HEK293 (cell line): ENCODE results near the gene IQCH.

Experiments
- CTCF ChIA-PET: fragments of 350-600 bp; formaldehyde crosslinking; extraction: SDS; loops from one replicate; lab custom pipeline; 2021; ENCODE audit warnings: antibody characterized with exemption; lab: Yijun Ruan, JAX
- POLR2A ChIA-PET: fragments of 300-600 bp; formaldehyde crosslinking; extraction: SDS; loops from one replicate; lab custom pipeline; 2020; ENCODE audit warnings: antibody characterized with exemption, inconsistent platforms; lab: Yijun Ruan, JAX
- H3K27ac ChIP-seq: fragments of 200-500 bp; sonication (Bioruptor generic); 2 replicates; pipeline ENCODE4 v1.5.1; 2014; ENCODE audit warnings: low read depth, low read length, control low read depth, inconsistent platforms; ENCODE audit errors: extremely low read depth
- H3K36me3 ChIP-seq, 2 experiments: fragments of 200-500 bp in 1 of 2; sonication (Bioruptor generic) in 1 of 2; 1 replicate in 1 of 2; 2 replicates in 1 of 2; pipeline ENCODE4 v1.5.1; 2014 to 2017; ENCODE audit warnings: inconsistent platforms in 2 of 2, low read length in 2 of 2; ENCODE audit not compliant: control insufficient read depth in 2 of 2, insufficient read depth in 1 of 2
- H3K4me1 ChIP-seq: fragments of 200-500 bp; sonication (Bioruptor generic); 2 replicates; pipeline ENCODE4 v1.5.1; 2014; ENCODE audit warnings: mild to moderate bottlenecking, low read length, inconsistent platforms; ENCODE audit not compliant: control insufficient read depth, insufficient read depth
- H3K4me3 ChIP-seq: 2 replicates; pipeline ENCODE4 v1.5.1; 2011; ENCODE audit warnings: low read depth, mild to moderate bottlenecking, control low read depth, low read length, moderate library complexity
- H3K9me3 ChIP-seq: fragments of 200-500 bp; sonication (Bioruptor generic); 2 replicates; pipeline ENCODE4 v1.5.1; 2014; ENCODE audit warnings: low read depth, low read length, inconsistent platforms; ENCODE audit not compliant: control insufficient read depth, insufficient read depth
- ATF2 ChIP-seq: fragments of 450-650 bp; formaldehyde crosslinking; IDR thresholded peaks from 2 replicates; pipeline ENCODE4 v1.5.1; 2016; ENCODE audit warnings: missing biosample characterization, missing genetic modification characterization, low read depth
- HIC1 ChIP-seq: fragments of 450-650 bp; formaldehyde crosslinking; IDR thresholded peaks from 2 replicates; pipeline ENCODE4 v1.5.1; 2016; ENCODE audit warnings: missing biosample characterization, missing genetic modification characterization
- KLF1 ChIP-seq: fragments of 450-650 bp; formaldehyde crosslinking; IDR thresholded peaks from 2 replicates; pipeline ENCODE4 v1.5.1; 2016; ENCODE audit warnings: missing biosample characterization, missing genetic modification characterization
- KLF16 ChIP-seq: fragments of 450-650 bp; formaldehyde crosslinking; IDR thresholded peaks from 2 replicates; pipeline ENCODE4 v1.5.1; 2017; ENCODE audit warnings: missing biosample characterization, missing genetic modification characterization
- KLF7 ChIP-seq: fragments of 450-650 bp; formaldehyde crosslinking; IDR thresholded peaks from 2 replicates; pipeline ENCODE4 v1.5.1; 2016; ENCODE audit warnings: missing biosample characterization, missing genetic modification characterization, borderline replicate concordance
- SALL2 ChIP-seq: fragments of 450-650 bp; formaldehyde crosslinking; IDR thresholded peaks from 2 replicates; pipeline ENCODE4 v1.5.0; 2017; ENCODE audit warnings: missing biosample characterization, mild to moderate bottlenecking, missing genetic modification characterization, borderline replicate concordance
- TSHZ1 ChIP-seq: fragments of 450-650 bp; formaldehyde crosslinking; IDR thresholded peaks from 2 replicates; pipeline ENCODE4 v1.5.1; 2016; ENCODE audit warnings: missing biosample characterization, missing genetic modification characterization, borderline replicate concordance
- ZBTB10 ChIP-seq: fragments of 450-650 bp; formaldehyde crosslinking; IDR thresholded peaks from 2 replicates; pipeline ENCODE4 v1.5.1; 2016; ENCODE audit warnings: missing biosample characterization, missing genetic modification characterization
- ZBTB48 ChIP-seq: fragments of 450-650 bp; formaldehyde crosslinking; IDR thresholded peaks from 2 replicates; pipeline ENCODE4 v1.5.1; 2016; ENCODE audit warnings: missing biosample characterization, missing genetic modification characterization
- ZNF175 ChIP-seq: fragments of 450-650 bp; formaldehyde crosslinking; IDR thresholded peaks from 2 replicates; pipeline ENCODE4 v1.5.1; 2016; ENCODE audit warnings: missing biosample characterization, missing genetic modification characterization
- ZNF239 ChIP-seq: fragments of 450-650 bp; formaldehyde crosslinking; IDR thresholded peaks from 2 replicates; pipeline ENCODE4 v1.5.1; 2016; ENCODE audit warnings: missing biosample characterization, missing genetic modification characterization
- ZNF350 ChIP-seq: fragments of 450-650 bp; formaldehyde crosslinking; IDR thresholded peaks from 2 replicates; pipeline ENCODE4 v1.5.0; 2017; ENCODE audit warnings: missing biosample characterization, mild to moderate bottlenecking, missing genetic modification characterization
- ZNF366 ChIP-seq: fragments of 450-650 bp; formaldehyde crosslinking; conservative IDR thresholded peaks from 2 replicates; pipeline ENCODE4 v1.5.1; 2016; ENCODE audit warnings: missing biosample characterization, missing genetic modification characterization
- ZNF37A ChIP-seq: fragments of 450-650 bp; IDR thresholded peaks from 2 replicates; pipeline ENCODE4 v1.5.1; 2018; ENCODE audit warnings: missing biosample characterization, missing genetic modification characterization
- ZNF416 ChIP-seq: fragments of 450-650 bp; formaldehyde crosslinking; IDR thresholded peaks from 2 replicates; pipeline ENCODE4 v1.5.1; 2016; ENCODE audit warnings: missing biosample characterization, missing genetic modification characterization
- ZNF692 ChIP-seq: fragments of 450-650 bp; formaldehyde crosslinking; IDR thresholded peaks from 2 replicates; pipeline ENCODE4 v1.5.1; 2016; ENCODE audit warnings: missing biosample characterization, missing genetic modification characterization
- ZNF843 ChIP-seq: fragments of 450-650 bp; formaldehyde crosslinking; IDR thresholded peaks from 2 replicates; pipeline ENCODE4 v1.5.1; 2016; ENCODE audit warnings: missing biosample characterization, missing genetic modification characterization

The IQCH gene

GRCh38 chr15:67248011-67248505 is 6.5 kb upstream of the IQCH start:
- ChIA-PET CTCF (no interaction called here), POLR2A (no interaction called here)

GRCh38 chr15:67249830-67250229 is 4.8 kb upstream of the IQCH start:
- H3K36me3 ChIP-seq, result peaks cover 4 to 7% of the 10 kb centered on the region in 2 experiments; a peak in 2 of 3 replicates
- H3K27ac ChIP-seq, result no peak overlapping the region
- ChIA-PET CTCF (interaction anchor here (0.6 kb wide), 1 partner anchor 1485 kb away, joined by 5 read pairs; no protein-coding TSS in a partner anchor), POLR2A (no interaction called here)
- no peak overlapping the region for H3K4me3 ChIP-seq
- H3K4me1 ChIP-seq, result no peaks in the 10 kb centered on the region
- H3K9me3 ChIP-seq, result no peaks in the 10 kb centered on the region
- TF ChIP-seq ZBTB10 (no peak), ZNF350 (no peak), KLF7 (no peak), ZNF239 (tag by site-specific recombination) (no peak), ZNF37A (no peak), ZNF843 (no peak), ATF2 (no peak), ZNF175 (tag by site-specific recombination) (no peak)

More at GRCh38 chr15:67248011-67248505, 6.5 kb upstream of the IQCH start:
- Histone ChIP-seq H3K27ac (no peak overlapping the region), H3K9me3 (no peaks in the 10 kb centered on the region), H3K4me1 (peaks cover 3% of the 10 kb centered on the region), H3K4me3 (no peak overlapping the region), H3K36me3 (peaks cover 4 to 7% of the 10 kb centered on the region in 2 experiments; a peak in 2 of 3 replicates)
- no peak for TF ChIP-seq ZNF692 (tag by site-specific recombination)
- TF ChIP-seq TSHZ1 (tag by site-specific recombination), result no peak
- no peak for TF ChIP-seq KLF16 (tag by site-specific recombination)
- TF ChIP-seq ZNF366 (tag by site-specific recombination), result no peak
- TF ChIP-seq KLF7, result no peak
- no peak for TF ChIP-seq KLF1 (tag by site-specific recombination)
- TF ChIP-seq HIC1 (tag by site-specific recombination), result no peak
- TF ChIP-seq ZNF416 (tag by site-specific recombination), result no peak
- no peak for TF ChIP-seq SALL2
- TF ChIP-seq ZBTB48 (tag by site-specific recombination), result no peak
